AG09319 (cell line): ENCODE results near the gene OTUD1.

Source experiments
- DNase-seq: peaks from one replicate; pipeline ENCODE4 v3.0.0-alpha.2; 2010; ENCODE audit warnings: low read depth; ENCODE audit errors: extremely low read depth
- CTCF ChIP-seq: IDR thresholded peaks from 2 replicates; pipeline ENCODE4 v1.5.1; 2011; ENCODE audit warnings: low read depth, mild to moderate bottlenecking, inconsistent platforms, low read length, moderate library complexity

Gene OTUD1

GRCh38 chr10:23437963-23438546, 820 bp upstream of the OTUD1 start:
- DNase-seq = no peak
- TF ChIP-seq CTCF = no peak

DNA sequence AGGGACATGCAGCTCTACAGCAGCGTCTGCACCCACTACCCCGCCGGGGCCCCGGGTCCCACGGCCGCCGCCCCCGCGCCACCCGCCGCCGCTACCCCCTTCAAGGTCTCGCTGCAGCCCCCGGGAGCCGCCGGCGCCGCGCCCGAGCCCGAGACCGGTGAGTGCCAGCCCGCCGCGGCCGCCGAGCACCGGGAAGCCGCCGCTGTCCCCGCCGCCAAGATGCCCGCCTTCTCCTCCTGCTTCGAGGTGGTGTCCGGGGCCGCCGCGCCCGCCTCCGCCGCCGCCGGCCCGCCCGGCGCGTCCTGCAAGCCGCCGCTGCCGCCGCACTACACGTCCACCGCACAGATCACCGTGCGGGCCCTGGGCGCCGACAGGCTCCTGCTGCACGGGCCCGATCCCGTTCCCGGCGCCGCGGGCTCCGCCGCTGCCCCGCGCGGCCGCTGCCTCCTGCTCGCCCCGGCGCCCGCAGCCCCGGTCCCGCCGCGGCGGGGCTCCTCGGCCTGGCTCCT, 631 bp downstream of the OTUD1 start:
- no peak for TF ChIP-seq CTCF
- DNase-seq = no peak

DNA sequence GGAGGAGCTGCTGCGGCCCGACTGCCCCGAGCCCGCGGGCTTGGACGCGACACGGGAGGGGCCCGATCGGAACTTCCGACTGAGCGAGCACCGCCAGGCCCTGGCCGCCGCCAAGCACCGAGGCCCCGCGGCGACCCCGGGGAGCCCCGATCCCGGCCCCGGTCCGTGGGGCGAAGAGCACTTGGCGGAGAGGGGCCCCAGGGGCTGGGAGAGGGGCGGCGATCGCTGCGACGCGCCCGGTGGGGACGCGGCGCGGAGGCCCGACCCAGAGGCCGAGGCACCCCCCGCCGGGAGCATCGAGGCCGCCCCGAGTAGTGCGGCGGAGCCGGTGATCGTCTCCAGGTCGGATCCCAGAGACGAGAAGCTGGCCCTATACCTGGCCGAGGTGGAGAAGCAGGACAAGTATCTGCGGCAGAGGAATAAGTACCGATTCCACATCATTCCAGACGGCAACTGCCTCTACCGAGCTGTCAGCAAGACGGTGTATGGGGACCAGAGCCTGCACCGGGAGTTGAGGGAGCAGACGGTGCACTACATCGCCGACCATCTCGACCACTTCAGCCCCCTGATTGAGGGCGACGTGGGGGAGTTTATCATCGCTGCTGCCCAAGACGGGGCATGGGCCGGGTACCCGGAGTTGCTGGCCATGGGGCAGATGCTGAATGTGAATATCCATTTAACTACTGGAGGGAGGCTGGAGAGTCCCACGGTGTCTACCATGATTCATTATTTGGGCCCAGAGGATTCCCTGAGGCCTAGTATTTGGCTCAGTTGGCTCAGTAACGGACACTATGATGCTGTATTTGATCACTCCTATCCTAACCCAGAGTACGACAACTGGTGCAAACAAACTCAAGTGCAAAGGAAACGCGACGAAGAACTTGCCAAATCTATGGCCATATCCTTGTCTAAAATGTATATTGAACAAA, 1.4 kb downstream of the OTUD1 start:
- DNase-seq = no peak

GRCh38 chr10:23441251-23441650, 2.4 kb downstream of the OTUD1 start:
- no peak for DNase-seq
- TF ChIP-seq CTCF = no peak

More for the DNA sequence above, 1.4 kb downstream of the OTUD1 start:
- no peak for TF ChIP-seq CTCF

DNA sequence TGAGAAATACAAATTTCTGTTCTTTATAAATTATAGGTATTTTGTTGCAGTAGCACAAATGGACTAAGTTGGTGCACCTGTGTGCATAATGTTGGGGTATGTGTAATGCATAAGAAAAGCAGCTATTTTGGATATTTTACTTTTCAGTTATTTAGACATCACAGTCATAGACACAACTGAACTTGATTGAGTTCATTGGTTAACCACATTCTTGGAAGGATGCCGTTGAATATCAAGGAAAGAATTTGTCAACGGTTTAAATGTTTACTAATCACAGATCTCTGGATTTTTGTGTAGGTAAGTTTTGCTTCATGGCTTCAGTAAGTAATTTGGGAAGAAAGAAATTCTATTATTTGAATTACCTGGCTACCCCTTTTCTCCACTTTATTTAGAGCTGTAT, 4.1 kb downstream of the OTUD1 start:
- no peak for DNase-seq
- no peak for TF ChIP-seq CTCF

GRCh38 chr10:23445591-23445990, 6.7 kb downstream of the OTUD1 start:
- no peak for TF ChIP-seq CTCF
- DNase-seq = no peak

- TF ChIP-seq CTCF = no peak
Measured at GRCh38 chr10:23448323-23448722, 9.4 kb downstream of the OTUD1 start.

More at GRCh38 chr10:23448323-23448722, 9.4 kb downstream of the OTUD1 start:
- DNase-seq = no peak
